ENCODE results near the gene SLC9A4.

The SLC9A4 gene

GRCh38 chr2:102473020-102473419 is at the start of gene SLC9A4:
Gene SLC9A4, plus strand, starts transcription at chr2:102473226. Its CDS starts 534 bp downstream, at chr2:102473760.
- peak; percentile 64 for DNase-seq

- no peak for DNase-seq
Observed at GRCh38 chr2:102423368-102423767, 49.7 kb upstream of the SLC9A4 start.

- DNase-seq: no peak
Observed at GRCh38 chr2:102424754-102425153, 48.3 kb upstream of the SLC9A4 start.

GRCh38 chr2:102425441-102426132 is 47.4 kb upstream of the SLC9A4 start:
- no peak for DNase-seq

GRCh38 chr2:102427249-102427648 is 45.8 kb upstream of the SLC9A4 start:
- DNase-seq: no peak

GRCh38 chr2:102428573-102428972 is 44.5 kb upstream of the SLC9A4 start:
- DNase-seq: no peak

GRCh38 chr2:102432386-102432785 is 40.6 kb upstream of the SLC9A4 start:
- DNase-seq: no peak

- no peak for DNase-seq
Observed at GRCh38 chr2:102433973-102434654, 38.9 kb upstream of the SLC9A4 start.

- DNase-seq: no peak
Observed at GRCh38 chr2:102434655-102435381, 38.2 kb upstream of the SLC9A4 start.

- no peak for DNase-seq
Observed at GRCh38 chr2:102435741-102436140, 37.3 kb upstream of the SLC9A4 start.

GRCh38 chr2:102436323-102436722 is 36.7 kb upstream of the SLC9A4 start:
- DNase-seq: no peak

GRCh38 chr2:102437122-102437521 is 35.9 kb upstream of the SLC9A4 start:
- DNase-seq: no peak

- no peak for DNase-seq
Observed at GRCh38 chr2:102438111-102438510, 34.9 kb upstream of the SLC9A4 start.

- DNase-seq: no peak
Observed at GRCh38 chr2:102438578-102438977, 34.4 kb upstream of the SLC9A4 start.

- DNase-seq: no peak
Observed at GRCh38 chr2:102439065-102439695, 33.8 kb upstream of the SLC9A4 start.

GRCh38 chr2:102442967-102443828 is 29.8 kb upstream of the SLC9A4 start:
- peak; percentile 38 for DNase-seq

GRCh38 chr2:102444233-102444632 is 28.8 kb upstream of the SLC9A4 start:
- no peak for DNase-seq

GRCh38 chr2:102446936-102447335 is 26.1 kb upstream of the SLC9A4 start:
- DNase-seq: no peak

GRCh38 chr2:102449370-102449974 is 23.6 kb upstream of the SLC9A4 start:
- peak; percentile 57 for DNase-seq

- DNase-seq: no peak
Observed at GRCh38 chr2:102451968-102452367, 21.1 kb upstream of the SLC9A4 start.

GRCh38 chr2:102453501-102453900 is 19.5 kb upstream of the SLC9A4 start:
- DNase-seq: no peak
